Neural cell (in vitro differentiated cells): ENCODE measurements around the gene ZNF594.

Experiments used
- EP300 ChIP-seq: fragments of 450-650 bp; conservative IDR thresholded peaks from 2 replicates; pipeline ENCODE4 v1.6.1; 2014; ENCODE audit warnings: antibody characterized with exemption, mild to moderate bottlenecking, moderate library complexity; ENCODE audit not compliant: poor library complexity, severe bottlenecking
- EZH2 ChIP-seq: fragments of 200-600, 300-800 bp; shearing (Covaris generic), sonication (generic); IDR thresholded peaks from 2 replicates; pipeline ENCODE4 v1.6.1; 2014; ENCODE audit warnings: antibody characterized with exemption, low read length, borderline replicate concordance, mild to moderate bottlenecking; ENCODE audit not compliant: insufficient read depth, poor library complexity, severe bottlenecking
- MXI1 ChIP-seq: fragments of 450-650 bp; conservative IDR thresholded peaks from 2 replicates; pipeline ENCODE4 v1.6.1; 2014; ENCODE audit warnings: antibody characterized with exemption, mild to moderate bottlenecking; ENCODE audit not compliant: poor library complexity, severe bottlenecking
- POLR2AphosphoS5 ChIP-seq: IDR thresholded peaks from 2 replicates; pipeline ENCODE4 v1.6.1; 2012
- RAD21 ChIP-seq: fragments of 450-650 bp; conservative IDR thresholded peaks from 2 replicates; pipeline ENCODE4 v1.6.1; 2014; ENCODE audit warnings: antibody characterized with exemption, mild to moderate bottlenecking, moderate library complexity
- TAF1 ChIP-seq: IDR thresholded peaks from 2 replicates; pipeline ENCODE4 v1.6.1; 2012; ENCODE audit warnings: low read depth
- TF ChIP-seq, protein P1 (sequence below): fragments of 450-650 bp; IDR thresholded peaks from 2 replicates; pipeline ENCODE4 v1.5.1; 2014; ENCODE audit warnings: antibody characterized with exemption, mild to moderate bottlenecking, moderate library complexity; ENCODE audit not compliant: poor library complexity, severe bottlenecking
- TF ChIP-seq, protein P2 (sequence below): IDR thresholded peaks from 2 replicates; pipeline ENCODE4 v1.6.1; 2012; ENCODE audit warnings: borderline replicate concordance

DNA sequence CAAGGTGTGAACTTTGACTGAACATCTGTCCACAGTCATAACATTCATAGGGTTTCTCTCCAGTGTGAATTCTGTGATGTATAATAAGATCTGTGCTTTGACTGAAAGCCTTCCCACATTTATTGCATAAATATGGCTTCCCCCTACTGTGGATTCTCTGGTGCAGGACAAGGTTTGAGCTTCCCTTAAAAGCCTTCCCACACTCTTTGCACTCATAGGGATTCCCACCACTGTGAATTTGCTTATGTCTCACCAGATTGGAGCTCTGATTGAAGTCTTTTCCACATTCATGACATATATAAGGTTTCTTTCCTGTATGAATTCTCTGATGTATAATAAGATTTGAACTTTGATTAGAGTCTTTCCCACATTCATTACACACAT, 8.3 kb downstream of the ZNF594 start:
- TF ChIP-seq RAD21: no peak
- TF ChIP-seq, protein P1, sequence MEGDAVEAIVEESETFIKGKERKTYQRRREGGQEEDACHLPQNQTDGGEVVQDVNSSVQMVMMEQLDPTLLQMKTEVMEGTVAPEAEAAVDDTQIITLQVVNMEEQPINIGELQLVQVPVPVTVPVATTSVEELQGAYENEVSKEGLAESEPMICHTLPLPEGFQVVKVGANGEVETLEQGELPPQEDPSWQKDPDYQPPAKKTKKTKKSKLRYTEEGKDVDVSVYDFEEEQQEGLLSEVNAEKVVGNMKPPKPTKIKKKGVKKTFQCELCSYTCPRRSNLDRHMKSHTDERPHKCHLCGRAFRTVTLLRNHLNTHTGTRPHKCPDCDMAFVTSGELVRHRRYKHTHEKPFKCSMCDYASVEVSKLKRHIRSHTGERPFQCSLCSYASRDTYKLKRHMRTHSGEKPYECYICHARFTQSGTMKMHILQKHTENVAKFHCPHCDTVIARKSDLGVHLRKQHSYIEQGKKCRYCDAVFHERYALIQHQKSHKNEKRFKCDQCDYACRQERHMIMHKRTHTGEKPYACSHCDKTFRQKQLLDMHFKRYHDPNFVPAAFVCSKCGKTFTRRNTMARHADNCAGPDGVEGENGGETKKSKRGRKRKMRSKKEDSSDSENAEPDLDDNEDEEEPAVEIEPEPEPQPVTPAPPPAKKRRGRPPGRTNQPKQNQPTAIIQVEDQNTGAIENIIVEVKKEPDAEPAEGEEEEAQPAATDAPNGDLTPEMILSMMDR: no peak
- TF ChIP-seq POLR2AphosphoS5: no peak
- no peak for TF ChIP-seq EZH2
- no peak for TF ChIP-seq EP300
- no peak for TF ChIP-seq TAF1
- TF ChIP-seq, protein P2, sequence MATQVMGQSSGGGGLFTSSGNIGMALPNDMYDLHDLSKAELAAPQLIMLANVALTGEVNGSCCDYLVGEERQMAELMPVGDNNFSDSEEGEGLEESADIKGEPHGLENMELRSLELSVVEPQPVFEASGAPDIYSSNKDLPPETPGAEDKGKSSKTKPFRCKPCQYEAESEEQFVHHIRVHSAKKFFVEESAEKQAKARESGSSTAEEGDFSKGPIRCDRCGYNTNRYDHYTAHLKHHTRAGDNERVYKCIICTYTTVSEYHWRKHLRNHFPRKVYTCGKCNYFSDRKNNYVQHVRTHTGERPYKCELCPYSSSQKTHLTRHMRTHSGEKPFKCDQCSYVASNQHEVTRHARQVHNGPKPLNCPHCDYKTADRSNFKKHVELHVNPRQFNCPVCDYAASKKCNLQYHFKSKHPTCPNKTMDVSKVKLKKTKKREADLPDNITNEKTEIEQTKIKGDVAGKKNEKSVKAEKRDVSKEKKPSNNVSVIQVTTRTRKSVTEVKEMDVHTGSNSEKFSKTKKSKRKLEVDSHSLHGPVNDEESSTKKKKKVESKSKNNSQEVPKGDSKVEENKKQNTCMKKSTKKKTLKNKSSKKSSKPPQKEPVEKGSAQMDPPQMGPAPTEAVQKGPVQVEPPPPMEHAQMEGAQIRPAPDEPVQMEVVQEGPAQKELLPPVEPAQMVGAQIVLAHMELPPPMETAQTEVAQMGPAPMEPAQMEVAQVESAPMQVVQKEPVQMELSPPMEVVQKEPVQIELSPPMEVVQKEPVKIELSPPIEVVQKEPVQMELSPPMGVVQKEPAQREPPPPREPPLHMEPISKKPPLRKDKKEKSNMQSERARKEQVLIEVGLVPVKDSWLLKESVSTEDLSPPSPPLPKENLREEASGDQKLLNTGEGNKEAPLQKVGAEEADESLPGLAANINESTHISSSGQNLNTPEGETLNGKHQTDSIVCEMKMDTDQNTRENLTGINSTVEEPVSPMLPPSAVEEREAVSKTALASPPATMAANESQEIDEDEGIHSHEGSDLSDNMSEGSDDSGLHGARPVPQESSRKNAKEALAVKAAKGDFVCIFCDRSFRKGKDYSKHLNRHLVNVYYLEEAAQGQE: no peak
- no peak for TF ChIP-seq MXI1
